HepG2 (cell line): ENCODE results near the gene AGAP3. TPM values are rescaled to one million over a fixed set of nuclear protein-coding genes. Genes with fewer than 3 reads are reported as not detected.

Experiments
- AFF4 ChIP-seq: sonication (generic); formaldehyde crosslinking; IDR thresholded peaks from 2 replicates; pipeline ENCODE4 v1.4.0; 2020; ENCODE audit warnings: missing genetic modification reagents
- GTF3A ChIP-seq: sonication (generic); formaldehyde crosslinking; conservative IDR thresholded peaks from 2 replicates; pipeline ENCODE4 v1.4.0; 2020; ENCODE audit warnings: mild to moderate bottlenecking, missing genetic modification reagents
- HCFC1 ChIP-seq: fragments of 150-350 bp; IDR thresholded peaks from 2 replicates; pipeline ENCODE4 v1.6.1; 2014; ENCODE audit warnings: low read depth, low read length
- HIC2 ChIP-seq: sonication (generic); formaldehyde crosslinking; IDR thresholded peaks from 2 replicates; pipeline ENCODE4 v1.9.0; 2022; ENCODE audit warnings: low read depth, missing genetic modification reagents
- LBX2 ChIP-seq: sonication (generic); formaldehyde crosslinking; IDR thresholded peaks from 2 replicates; pipeline ENCODE4 v1.5.0; 2020; ENCODE audit warnings: missing genetic modification reagents, mild to moderate bottlenecking, borderline replicate concordance
- PRDM10 ChIP-seq: sonication (generic); formaldehyde crosslinking; IDR thresholded peaks from 2 replicates; pipeline ENCODE4 v1.4.0; 2020; ENCODE audit warnings: low read depth, missing genetic modification reagents
- SUZ12 ChIP-seq: fragments of 150-350 bp; IDR thresholded peaks from 2 replicates; pipeline ENCODE4 v1.6.1; 2014; ENCODE audit warnings: low read depth, low read length
- ZMYM4 ChIP-seq: sonication (generic); formaldehyde crosslinking; IDR thresholded peaks from 2 replicates; pipeline ENCODE4 v1.8.1; 2023; ENCODE audit warnings: mild to moderate bottlenecking, missing genetic modification reagents
- ZNF446 ChIP-seq: sonication (generic); formaldehyde crosslinking; IDR thresholded peaks from 2 replicates; pipeline ENCODE4 v1.5.0; 2020; ENCODE audit warnings: mild to moderate bottlenecking, missing genetic modification reagents
- ZNF552 ChIP-seq: sonication (generic); formaldehyde crosslinking; IDR thresholded peaks from 2 replicates; pipeline ENCODE4 v1.9.0; 2022; ENCODE audit warnings: missing genetic modification reagents, mild to moderate bottlenecking, borderline replicate concordance
- ZNF713 ChIP-seq: sonication (generic); formaldehyde crosslinking; IDR thresholded peaks from 2 replicates; pipeline ENCODE4 v1.4.0; 2020; ENCODE audit warnings: mild to moderate bottlenecking, missing genetic modification reagents
- ZNF800 ChIP-seq: sonication (generic); formaldehyde crosslinking; IDR thresholded peaks from 2 replicates; pipeline ENCODE4 v1.4.0; 2020; ENCODE audit warnings: missing genetic modification reagents
- ZSCAN30 ChIP-seq: sonication (generic); formaldehyde crosslinking; IDR thresholded peaks from 2 replicates; pipeline ENCODE4 v1.5.0; 2020; ENCODE audit warnings: mild to moderate bottlenecking, missing genetic modification reagents
- polyA plus RNA-seq, 8 experiments: library from polyadenylated mRNA; depleted of rRNA in 3 of 8; stranded (reverse) in 7 of 8; unstranded in 1 of 8; fragments of >200 nt; fragmentation: Illumina TruSeq in 4 of 8; extraction: Trizol in 4 of 8; gene quantifications; 2 replicates each; pipeline versions ENCODE4 v1.2.1 to v1.2.3, GENCODE V29; 2011 to 2016; ENCODE audit warnings: low read depth in 4 of 8, missing spikeins in 1 of 8, mixed read lengths in 1 of 8; ENCODE audit not compliant: insufficient read depth in 1 of 8
- total RNA-seq, 5 experiments: library from RNA; depleted of rRNA; stranded (reverse); fragments of >200 nt; fragmentation: Illumina TruSeq; extraction: Trizol; gene quantifications; 2 replicates each; pipeline ENCODE4 v1.2.3, GENCODE V29; 2016; ENCODE audit warnings: low read depth in 1 of 5

AGAP3 gene
- total and polyA plus RNA-seq, 2 of the 13 experiments (the other 11 are each of a cell fraction or from before 2014, with no cell fraction given): 31.3 to 61.4 TPM

GRCh38 chr7:151088019-151088855, 2.0 kb downstream of the AGAP3 start (continued):
- TF ChIP-seq PRDM10 (CRISPR knock-in tag): no peak
- TF ChIP-seq ZSCAN30: no peak
- TF ChIP-seq ZNF800 (CRISPR knock-in tag): no peak
- TF ChIP-seq AFF4 (CRISPR knock-in tag): no peak
- TF ChIP-seq GTF3A: no peak
- peak; percentile 12; the same call in 1 of the 2 replicates for TF ChIP-seq HIC2 (CRISPR knock-in tag)
- TF ChIP-seq HCFC1: no peak
- no peak for TF ChIP-seq ZMYM4 (CRISPR knock-in tag)
- TF ChIP-seq LBX2: no peak; the same call in 1 of the 2 replicates
- TF ChIP-seq ZNF552 (CRISPR knock-in tag): 0 out of 2 replicates have a peak, but pooled peaks have one; percentile 60
- TF ChIP-seq SUZ12: no peak
- no peak for TF ChIP-seq ZNF446
- TF ChIP-seq ZNF713 (CRISPR knock-in tag): no peak
